C4-2B (cell line): ENCODE measurements around the gene DNAJB12.

Experiments used
- CTCF ChIP-seq: fragments of 450-650 bp; conservative IDR thresholded peaks from 2 replicates; pipeline ENCODE4 v1.5.1; 2017; ENCODE audit warnings: mild to moderate bottlenecking
- ZFX ChIP-seq: fragments of 450-650 bp; IDR thresholded peaks from 2 replicates; pipeline ENCODE4 v1.6.1; 2017

- TF ChIP-seq CTCF (no peak), ZFX (no peak)
Measured at GRCh38 chr10:72329290-72330068, 25.2 kb downstream of the DNAJB12 start.
